Immature natural killer cell (primary cell): ENCODE results near the gene ALG2. TPM values are rescaled to one million over a fixed set of nuclear protein-coding genes. Genes with fewer than 3 reads are reported as not detected.
A peak's percentile ranks its signal among the peaks of the same experiment; 100 is the strongest.

Source experiments
- DNase-seq, 3 donors: peaks; one replicate each; pipeline ENCODE4 v3.0.0; 2022; ENCODE audit warnings: mixed read lengths in 1 of 3
- H3K27ac Mint-ChIP-seq, 6 donors: one replicate each; pipeline ENCODE4 v1.8.0; 2020; ENCODE audit warnings: mixed read lengths in 6 of 6, mild to moderate bottlenecking in 5 of 6, inconsistent platforms in 4 of 6, moderate library complexity in 3 of 6
- H3K27me3 Mint-ChIP-seq, 3 donors: one replicate each; pipeline ENCODE4 v1.8.0; 2020 to 2021; ENCODE audit warnings: low read depth in 3 of 3, mild to moderate bottlenecking in 3 of 3, mixed read lengths in 3 of 3, moderate library complexity in 3 of 3, inconsistent platforms in 1 of 3
- H3K36me3 Mint-ChIP-seq, 3 donors: one replicate each; pipeline ENCODE4 v1.8.0; 2020; ENCODE audit warnings: mixed read lengths in 3 of 3, inconsistent platforms in 2 of 3, mild to moderate bottlenecking in 2 of 3
- H3K4me1 Mint-ChIP-seq, 2 donors: one replicate each; pipeline ENCODE4 v1.8.0; 2020; ENCODE audit warnings: inconsistent platforms in 2 of 2, mild to moderate bottlenecking in 2 of 2, mixed read lengths in 2 of 2, moderate library complexity in 1 of 2
- H3K4me3 Mint-ChIP-seq, 5 donors: one replicate each; pipeline ENCODE4 v1.8.0; 2020; ENCODE audit warnings: mild to moderate bottlenecking in 5 of 5, mixed read lengths in 5 of 5, inconsistent platforms in 3 of 5, moderate library complexity in 3 of 5
- H3K9me3 Mint-ChIP-seq, 6 donors: one replicate each; pipeline ENCODE4 v1.8.0; 2020; ENCODE audit warnings: mild to moderate bottlenecking in 6 of 6, mixed read lengths in 6 of 6, inconsistent platforms in 4 of 6, moderate library complexity in 3 of 6
- polyA plus RNA-seq, 3 donors: library from polyadenylated mRNA; unstranded; fragments of 300-500 nt; fragmentation: Illumina TruSeq; gene quantifications; one replicate each; pipeline ENCODE4 v1.2.3, GENCODE V29; 2021

ALG2 gene
- polyA plus RNA-seq, 3 donors from 2014 or later: 23.8 to 37.1 (median 32.4) TPM

DNA sequence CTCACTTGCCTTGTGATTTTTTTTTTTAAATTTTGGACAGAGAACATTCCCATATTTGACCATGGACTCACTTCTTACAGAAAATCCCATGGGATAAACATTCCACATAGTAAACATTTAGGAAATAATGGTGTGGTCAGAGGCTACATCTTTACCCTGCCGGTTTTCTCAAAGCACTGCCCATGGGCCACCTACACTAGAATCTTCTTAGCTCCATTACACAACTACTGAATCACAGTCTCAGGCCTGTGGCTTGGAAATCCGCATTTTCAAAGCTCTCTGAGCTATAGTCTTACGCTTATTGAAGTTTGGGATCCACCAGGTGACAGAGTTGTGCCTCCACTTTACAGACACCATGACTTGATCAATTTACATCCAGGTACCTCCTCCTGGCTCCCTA, 39.4 kb downstream of the ALG2 start:
- H3K27me3 Mint-ChIP-seq: peaks cover 0 to 4% (median 0%) of the 10 kb centered on the region in 3 donors
- no peak for DNase-seq
- H3K4me3 Mint-ChIP-seq: no peak overlapping the region
- no peak overlapping the region for H3K27ac Mint-ChIP-seq
- no peaks in the 10 kb centered on the region for H3K36me3 Mint-ChIP-seq
- peaks cover 21 to 37% of the 10 kb centered on the region in 2 donors for H3K4me1 Mint-ChIP-seq
- no peaks in the 10 kb centered on the region for H3K9me3 Mint-ChIP-seq

DNA sequence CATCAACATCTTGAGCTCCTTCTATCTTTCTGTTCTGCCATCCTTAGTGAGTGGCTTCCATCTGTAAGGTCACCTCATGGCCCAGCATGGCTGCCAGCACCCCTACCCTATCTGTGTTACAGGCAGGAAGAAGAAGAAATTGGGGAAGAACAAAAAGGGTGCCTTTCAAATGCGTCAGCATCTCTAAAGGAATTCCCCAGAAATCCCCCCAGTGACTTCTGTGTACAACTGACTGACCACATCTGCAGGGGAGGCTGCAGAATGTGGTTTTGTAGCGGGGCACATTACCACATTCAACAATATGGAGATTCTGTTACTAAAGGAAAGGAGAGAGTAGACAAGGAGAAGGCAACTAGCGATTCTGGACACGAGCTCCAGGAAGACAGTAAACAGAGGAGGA, 40.1 kb downstream of the ALG2 start:
- Mint-ChIP-seq H3K4me3 (no peak overlapping the region), H3K36me3 (no peaks in the 10 kb centered on the region), H3K27ac (peak overlapping the region in 4 of 6 donors; percentile 27 to 46 (median 39)), H3K4me1 (peaks cover 21 to 37% of the 10 kb centered on the region in 2 donors), H3K27me3 (peaks cover 0 to 5% (median 0%) of the 10 kb centered on the region in 3 donors), H3K9me3 (no peaks in the 10 kb centered on the region)
- DNase-seq: peak in 2 of 3 donors; percentile 10 to 36

DNA sequence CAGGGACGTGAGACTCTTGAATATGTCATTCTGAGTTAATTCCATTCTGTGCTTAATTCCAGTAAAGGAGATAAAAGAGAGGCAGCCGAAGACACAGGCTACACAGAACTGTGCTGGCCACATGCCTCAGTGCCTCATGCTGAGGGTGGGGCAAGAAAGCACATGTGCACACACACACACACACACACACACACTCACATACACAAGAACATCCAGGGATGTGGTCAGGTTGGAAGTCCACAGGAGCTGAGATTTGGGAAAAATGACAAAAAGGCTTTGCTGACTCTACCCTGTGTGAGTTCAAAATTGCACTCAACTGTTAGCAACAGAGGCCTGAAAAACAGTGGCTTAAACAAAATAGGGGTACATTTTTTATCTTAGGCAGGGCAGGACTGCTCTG, 40.5 kb downstream of the ALG2 start:
- Mint-ChIP-seq H3K9me3 (no peaks in the 10 kb centered on the region), H3K4me3 (no peak overlapping the region), H3K27me3 (peaks cover 0 to 5% (median 0%) of the 10 kb centered on the region in 3 donors), H3K36me3 (no peaks in the 10 kb centered on the region), H3K4me1 (peaks cover 21 to 37% of the 10 kb centered on the region in 2 donors), H3K27ac (peak overlapping the region; percentile 25 to 82 (median 40))
- no peak for DNase-seq

DNA sequence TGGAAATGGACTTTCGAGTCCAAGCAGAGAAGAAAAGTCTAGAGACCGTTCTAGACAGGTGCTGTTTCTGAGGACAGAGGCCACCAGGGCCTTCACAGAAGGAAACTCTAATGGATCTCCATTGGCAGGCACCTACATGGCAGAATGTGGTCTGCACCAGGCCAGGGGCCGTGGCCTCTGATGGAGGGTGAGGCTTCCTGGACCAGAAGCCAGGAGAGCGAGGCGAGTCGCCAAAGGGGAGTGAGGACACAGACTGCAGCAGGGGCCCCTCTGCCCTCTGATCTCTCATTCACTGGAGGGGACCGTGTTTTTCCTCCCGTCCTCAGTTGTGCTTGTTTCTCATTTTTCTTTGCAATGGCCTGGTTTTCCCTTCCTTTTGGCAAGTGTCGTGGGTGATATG, 41.1 kb downstream of the ALG2 start:
- H3K27ac Mint-ChIP-seq: no peak overlapping the region
- H3K36me3 Mint-ChIP-seq: no peaks in the 10 kb centered on the region
- no peaks in the 10 kb centered on the region for H3K9me3 Mint-ChIP-seq
- H3K27me3 Mint-ChIP-seq: peaks cover 0 to 5% (median 0%) of the 10 kb centered on the region in 3 donors
- no peak for DNase-seq
- H3K4me1 Mint-ChIP-seq: peaks cover 21 to 37% of the 10 kb centered on the region in 2 donors
- H3K4me3 Mint-ChIP-seq: no peak overlapping the region

DNA sequence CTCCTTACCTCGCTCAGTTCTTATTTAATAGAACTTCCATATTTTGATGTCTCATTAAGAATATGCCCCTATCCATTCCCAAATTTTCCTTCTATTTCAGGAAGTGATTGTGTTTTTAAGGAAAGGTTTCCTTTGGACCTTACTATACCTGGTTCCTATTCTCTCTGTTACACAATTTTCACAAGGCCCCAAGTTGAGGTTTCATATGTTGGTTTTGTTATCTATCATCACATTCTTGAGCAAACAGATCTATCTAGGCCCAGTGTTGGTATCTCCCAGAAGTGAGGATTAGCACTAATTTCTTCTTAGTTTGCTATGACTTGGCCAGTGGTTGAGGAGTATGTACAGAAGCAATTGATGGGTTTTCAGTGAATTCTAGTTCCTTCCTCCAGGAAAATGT, 41.5 kb downstream of the ALG2 start:
- Mint-ChIP-seq H3K4me3 (no peak overlapping the region), H3K36me3 (no peaks in the 10 kb centered on the region), H3K4me1 (peaks cover 18 to 37% of the 10 kb centered on the region in 2 donors), H3K27ac (no peak overlapping the region), H3K27me3 (peaks cover 0 to 5% (median 0%) of the 10 kb centered on the region in 3 donors), H3K9me3 (no peaks in the 10 kb centered on the region)
- no peak for DNase-seq

DNA sequence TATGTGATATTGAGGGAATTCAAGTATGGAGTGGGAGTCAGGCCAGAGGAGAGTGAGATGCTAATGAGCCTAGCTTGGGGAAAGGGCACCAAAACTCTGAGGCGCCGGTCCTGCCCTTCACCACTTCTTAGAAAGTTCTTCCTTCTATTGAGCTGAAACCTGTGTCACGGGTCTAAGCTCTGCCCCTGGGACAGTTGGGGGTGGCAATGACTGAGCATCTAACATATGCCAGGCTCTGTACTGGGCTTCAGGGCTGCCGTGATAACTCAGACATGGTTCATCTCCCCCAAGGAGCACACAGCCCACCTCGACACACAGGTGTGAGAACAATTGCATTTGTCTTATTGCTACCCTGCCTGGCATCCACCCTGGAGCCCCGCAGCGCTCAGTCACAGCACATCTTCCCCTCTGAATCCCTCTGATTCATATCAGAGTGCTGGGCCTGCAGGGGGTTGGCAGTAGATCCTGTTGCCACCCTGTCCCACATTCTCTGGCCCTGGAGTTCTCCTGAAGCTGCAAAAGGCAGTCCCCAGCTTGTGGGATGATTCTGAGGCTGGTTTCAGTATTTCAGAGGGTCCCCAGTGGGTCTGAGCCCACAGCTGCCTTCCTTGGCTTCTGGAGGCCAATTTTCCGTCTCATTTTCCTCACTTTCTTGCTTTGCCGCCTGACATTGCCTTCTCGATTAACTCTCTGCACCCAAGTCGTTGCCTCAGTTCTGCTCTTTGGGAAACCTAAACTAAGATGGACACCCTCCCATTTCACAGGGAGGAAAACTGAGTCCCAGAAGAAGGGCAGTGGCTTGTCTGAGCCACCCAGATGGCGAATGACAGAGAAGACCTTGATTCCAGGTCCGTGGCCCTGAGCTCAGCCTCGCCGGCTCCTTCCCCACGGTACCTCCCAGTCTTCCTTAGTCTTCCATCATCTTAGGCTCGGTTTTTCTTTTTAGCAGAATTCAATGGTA, 42.5 kb downstream of the ALG2 start:
- peaks cover 0 to 5% (median 0%) of the 10 kb centered on the region in 3 donors for H3K27me3 Mint-ChIP-seq
- H3K27ac Mint-ChIP-seq: no peak overlapping the region
- no peaks in the 10 kb centered on the region for H3K36me3 Mint-ChIP-seq
- H3K4me3 Mint-ChIP-seq: no peak overlapping the region
- peaks cover 8 to 30% of the 10 kb centered on the region in 2 donors for H3K4me1 Mint-ChIP-seq
- DNase-seq: no peak
- H3K9me3 Mint-ChIP-seq: no peaks in the 10 kb centered on the region

DNA sequence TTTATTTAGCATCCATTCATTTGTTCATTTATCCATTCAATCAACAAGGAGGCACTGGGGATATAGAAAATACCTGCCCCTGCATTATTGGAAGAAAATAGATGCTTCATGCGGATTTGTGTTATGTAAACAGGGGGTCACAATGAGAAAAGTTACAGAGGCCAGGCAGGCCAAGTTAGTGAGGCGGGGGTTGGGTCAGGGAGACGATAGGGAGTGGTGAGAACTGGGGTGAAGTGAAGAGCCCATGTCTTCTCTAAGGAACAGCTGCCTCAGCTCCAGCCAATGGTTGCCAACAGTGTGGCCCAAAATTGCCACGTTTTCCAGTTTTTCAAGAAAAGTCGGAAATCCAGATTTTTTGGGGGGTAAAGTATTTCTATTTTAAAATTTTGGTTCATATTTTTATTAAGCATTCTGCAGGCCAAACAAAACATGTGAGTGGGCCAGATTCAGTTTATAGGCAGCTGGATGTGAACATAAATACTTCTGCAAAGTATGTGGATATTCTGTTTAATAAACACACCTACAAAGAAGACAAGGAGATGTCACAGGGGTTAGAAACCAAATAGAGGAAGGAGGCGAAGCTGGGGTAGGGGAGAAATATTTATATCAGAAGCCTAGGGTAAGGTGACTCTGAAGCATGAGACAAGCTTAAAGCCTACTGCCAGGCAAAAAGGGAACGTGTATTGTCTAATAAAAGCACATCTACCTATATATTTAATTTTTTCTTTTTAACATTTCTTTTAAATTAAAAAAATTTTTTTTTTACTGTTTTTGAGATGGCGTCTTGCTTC, 44.0 kb downstream of the ALG2 start:
- DNase-seq: no peak
- H3K4me1 Mint-ChIP-seq: peaks cover 6 to 28% of the 10 kb centered on the region in 2 donors
- no peak overlapping the region for H3K27ac Mint-ChIP-seq

DNA sequence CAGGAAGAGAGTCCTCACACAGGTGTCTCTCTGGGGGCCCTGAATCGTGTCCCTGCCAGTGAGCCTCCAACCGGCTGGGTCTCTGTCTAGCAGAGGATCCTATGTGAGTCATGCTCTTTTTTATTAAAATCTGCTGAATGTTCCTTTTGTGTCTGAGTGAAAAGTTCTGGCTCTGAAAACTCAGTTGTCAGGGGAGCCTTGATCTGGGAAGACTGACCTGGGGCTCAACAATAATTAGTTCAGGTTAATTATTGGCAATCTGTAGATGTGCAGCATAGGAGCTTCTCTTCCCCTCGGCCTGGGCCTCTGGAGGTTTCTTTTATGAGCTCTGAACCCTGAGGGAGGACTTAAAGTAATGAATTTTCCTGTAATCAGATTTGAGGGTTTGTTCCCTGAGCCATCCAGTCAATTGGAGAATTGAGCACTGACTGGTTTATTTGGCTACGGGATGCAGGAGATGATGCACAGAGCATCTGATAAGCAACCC, 45.2 kb downstream of the ALG2 start:
- Mint-ChIP-seq H3K27me3 (peaks cover 0 to 6% (median 2%) of the 10 kb centered on the region in 3 donors), H3K4me3 (no peak overlapping the region), H3K36me3 (peaks cover 0 to 9% (median 0%) of the 10 kb centered on the region in 3 donors), H3K27ac (no peak overlapping the region), H3K9me3 (no peaks in the 10 kb centered on the region), H3K4me1 (peaks cover 2 to 17% of the 10 kb centered on the region in 2 donors)
- DNase-seq: no peak

More for the DNA sequence above, 44.0 kb downstream of the ALG2 start:
- Mint-ChIP-seq H3K36me3 (peaks cover 0 to 3% (median 0%) of the 10 kb centered on the region in 3 donors), H3K4me3 (no peak overlapping the region), H3K27me3 (peaks cover 0 to 5% (median 0%) of the 10 kb centered on the region in 3 donors), H3K9me3 (no peaks in the 10 kb centered on the region)

DNA sequence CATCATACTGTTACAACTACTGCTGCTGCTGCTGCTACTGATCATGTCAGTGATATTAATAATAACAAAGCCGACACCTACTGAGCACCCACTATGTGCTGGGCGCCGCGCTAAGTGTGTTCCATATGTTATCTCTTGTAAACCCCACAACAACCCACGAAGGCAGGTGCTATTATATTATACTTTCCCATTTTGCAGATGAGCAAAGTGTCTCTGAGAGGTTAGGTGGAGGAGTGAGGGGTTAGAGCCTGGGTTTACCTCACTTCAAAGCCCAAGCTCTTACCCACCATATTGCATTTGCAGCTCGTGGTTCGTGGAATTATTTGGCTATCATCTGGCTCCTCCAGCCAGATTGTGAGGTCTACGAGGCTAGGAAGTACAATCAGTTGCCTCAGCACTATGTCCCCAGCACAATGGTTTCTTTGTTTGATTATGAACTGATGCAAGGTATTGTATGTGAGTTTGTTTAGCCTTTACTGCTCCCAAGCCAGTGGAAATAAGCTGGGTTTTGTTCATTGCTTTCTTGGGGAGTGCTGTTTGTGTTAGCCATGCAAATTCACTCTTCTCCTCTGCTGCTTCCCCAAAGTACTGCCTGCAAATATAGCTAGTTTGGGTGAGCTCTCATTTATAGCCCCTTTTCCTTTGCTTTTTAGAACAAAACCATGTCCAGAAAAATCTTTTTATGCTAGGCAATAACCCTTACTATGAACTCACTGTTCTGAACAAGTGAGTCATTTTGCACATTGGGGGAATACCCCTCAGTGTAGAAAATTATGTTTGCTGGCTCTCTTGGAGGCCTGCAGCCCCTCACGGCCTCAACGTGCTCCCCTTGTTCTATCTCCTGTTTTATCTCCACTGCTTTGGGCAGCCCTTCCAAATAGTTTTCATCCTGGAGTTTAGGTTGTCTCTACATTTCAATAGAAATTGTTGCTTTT, 47.9 kb downstream of the ALG2 start:
- Mint-ChIP-seq H3K27ac (no peak overlapping the region), H3K4me1 (no peaks in the 10 kb centered on the region), H3K36me3 (peaks cover 0 to 15% (median 0%) of the 10 kb centered on the region in 3 donors), H3K27me3 (peaks cover 2 to 5% (median 2%) of the 10 kb centered on the region in 3 donors), H3K9me3 (peaks cover 0 to 2% (median 0%) of the 10 kb centered on the region in 6 donors), H3K4me3 (no peak overlapping the region)
- no peak for DNase-seq

DNA sequence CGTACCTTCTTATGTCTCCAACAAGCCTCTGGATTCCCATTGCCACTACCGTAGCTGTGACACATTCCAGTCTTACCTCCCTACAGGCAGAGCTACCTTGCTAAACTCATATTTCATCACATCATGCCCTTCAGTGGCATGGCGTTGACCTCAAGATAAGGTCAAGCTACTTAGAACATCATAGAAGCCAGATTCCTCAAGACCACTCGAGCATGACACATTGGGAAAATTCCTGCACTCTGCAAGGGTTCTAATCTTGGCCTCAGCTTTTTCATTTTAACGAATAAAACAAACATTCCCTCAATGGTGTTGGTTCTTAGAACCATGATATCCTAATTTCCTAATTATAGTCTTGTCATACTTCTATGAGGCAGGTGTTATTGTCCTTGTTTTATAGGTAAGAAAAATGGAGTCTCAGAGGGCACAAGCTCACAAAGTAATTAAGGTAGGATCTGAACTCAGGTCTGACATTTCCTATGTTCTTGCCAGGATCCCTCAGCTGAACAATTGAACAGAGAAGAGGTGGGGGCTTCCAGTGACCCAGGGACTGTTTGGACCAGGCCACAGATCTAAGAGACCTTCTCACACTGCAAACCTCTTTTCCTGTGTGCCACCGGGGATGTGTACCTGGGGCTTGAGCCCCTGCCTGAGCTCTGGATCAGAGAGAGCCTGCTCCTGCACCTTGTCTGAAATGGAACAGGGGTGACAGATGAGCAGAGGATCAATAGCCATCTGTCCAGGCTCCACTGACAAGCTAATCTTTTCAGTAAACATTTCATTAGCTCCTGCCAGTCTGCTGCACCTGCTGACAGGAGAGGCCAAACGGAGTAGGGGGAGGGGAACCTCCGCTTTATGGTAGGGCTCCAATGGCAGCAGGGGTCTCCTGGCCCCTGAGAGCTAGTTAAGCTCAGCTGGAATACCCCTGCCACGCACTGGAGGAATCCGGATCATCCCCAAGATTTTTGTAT, 49.3 kb downstream of the ALG2 start:
- peaks cover 0 to 2% (median 0%) of the 10 kb centered on the region in 6 donors for H3K9me3 Mint-ChIP-seq
- no peak for DNase-seq
- H3K4me1 Mint-ChIP-seq: peaks cover 2 to 13% of the 10 kb centered on the region in 2 donors
- no peak overlapping the region for H3K27ac Mint-ChIP-seq
- peaks cover 0 to 15% (median 0%) of the 10 kb centered on the region in 3 donors for H3K36me3 Mint-ChIP-seq
- H3K27me3 Mint-ChIP-seq: peaks cover 2 to 5% (median 4%) of the 10 kb centered on the region in 3 donors
- no peak overlapping the region for H3K4me3 Mint-ChIP-seq

DNA sequence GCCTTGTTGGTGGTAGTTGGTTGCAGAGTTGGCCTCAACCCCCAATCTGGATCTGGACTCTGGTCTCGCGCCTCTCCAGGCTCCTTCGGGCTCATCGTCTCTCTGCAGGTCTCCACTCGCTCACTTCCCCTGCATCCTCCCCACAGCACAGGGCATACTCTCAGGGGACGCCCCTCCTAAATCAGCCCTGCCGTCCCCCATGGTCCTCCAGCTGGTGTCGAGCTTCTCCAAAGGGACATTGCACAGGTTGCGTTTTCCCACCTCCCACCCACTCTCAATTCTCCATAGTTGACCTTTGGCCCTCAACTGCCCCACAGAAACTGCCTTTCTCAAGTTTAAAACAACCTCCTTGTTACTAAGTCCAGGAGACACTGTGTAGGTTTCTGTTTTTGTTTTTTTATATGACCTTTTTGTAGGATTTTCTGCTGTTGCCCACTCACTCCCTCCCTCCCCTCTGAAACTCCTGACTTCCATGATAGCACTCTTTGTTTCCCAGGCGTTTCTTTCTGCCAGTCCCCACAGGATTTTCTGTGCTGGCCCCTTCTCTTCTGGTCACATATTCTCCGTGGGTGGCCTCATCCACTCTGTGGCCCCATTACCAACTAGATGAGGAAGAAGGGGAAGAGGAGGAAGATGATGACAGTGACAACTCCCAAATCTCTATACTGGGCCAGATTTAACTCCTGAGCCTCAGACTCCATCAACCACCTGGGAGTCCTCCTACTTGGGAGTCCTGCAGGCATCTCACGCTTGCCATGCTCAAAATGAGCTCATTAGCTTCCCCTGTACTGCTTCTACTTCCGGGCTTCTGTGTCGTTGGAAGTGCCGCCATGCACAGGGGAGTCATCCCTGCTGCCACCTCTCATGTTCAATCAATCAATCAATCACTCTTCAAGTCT, 50.3 kb downstream of the ALG2 start:
- H3K27ac Mint-ChIP-seq: peak overlapping the region in 1 of 6 donors; percentile 19

More for the DNA sequence above, 50.3 kb downstream of the ALG2 start:
- peaks cover 2 to 4% (median 4%) of the 10 kb centered on the region in 3 donors for H3K27me3 Mint-ChIP-seq
- peaks cover 2 to 13% of the 10 kb centered on the region in 2 donors for H3K4me1 Mint-ChIP-seq
- DNase-seq: no peak
- H3K9me3 Mint-ChIP-seq: peaks cover 0 to 2% (median 0%) of the 10 kb centered on the region in 6 donors
- no peak overlapping the region for H3K4me3 Mint-ChIP-seq
- H3K36me3 Mint-ChIP-seq: peaks cover 0 to 15% (median 0%) of the 10 kb centered on the region in 3 donors
